ENCODE measurements around the gene CDX1. TPM values are rescaled to one million over a fixed set of nuclear protein-coding genes. Genes with fewer than 3 reads are reported as not detected.

CDX1 gene
- total RNA-seq, 1 donor from 2014 or later: not detected

Other genes with a start within 250 kb of the CDX1 start
- gene PDE6A, start 222.0 kb upstream of the CDX1 start, total RNA-seq: 0.05 TPM
- gene SLC26A2, start 206.0 kb upstream of the CDX1 start, total RNA-seq: 3.2 TPM
- gene TIGD6, start 166.1 kb upstream of the CDX1 start, total RNA-seq: 1.9 TPM
- gene HMGXB3, start 166.0 kb upstream of the CDX1 start, total RNA-seq: 14.2 TPM
- gene CSF1R, start 80.2 kb upstream of the CDX1 start, total RNA-seq: 20.1 TPM
- 47.8 TPM for gene PDGFRB, start 10.9 kb upstream of the CDX1 start, total RNA-seq
- not detected for gene SLC6A7, start 23.3 kb downstream of the CDX1 start, total RNA-seq
- gene CAMK2A, start 123.0 kb downstream of the CDX1 start, total RNA-seq: 16.6 TPM
- 0.25 TPM for gene ARSI, start 136.1 kb downstream of the CDX1 start, total RNA-seq
- gene TCOF1, start 190.9 kb downstream of the CDX1 start, total RNA-seq: 21.0 TPM
- 341 TPM for gene CD74, start 246.1 kb downstream of the CDX1 start, total RNA-seq

Measured in left ventricle myocardium superior (tissue), 1 donor.